IMR-90 (cell line): ENCODE results near the gene MNT. TPM values are rescaled to one million over a fixed set of nuclear protein-coding genes. Genes with fewer than 3 reads are reported as not detected.

Source experiments
- ATAC-seq: fragments of 200-7000 bp; cut with Tn5 transposase; 2 replicates; pipeline ENCODE4 v1.9.1; 2020; ENCODE audit warnings: low read depth, mild to moderate bottlenecking, moderate library complexity
- BruUV-seq: library from RNA; stranded (reverse); fragments of 400-500 nt; replicated peaks from 2 replicates; lab custom pipeline; 2021; lab: Mats Ljungman, UMichigan
- CTCF ChIA-PET: fragments of 300-600 bp; formaldehyde crosslinking; extraction: SDS; loops from one replicate; lab custom pipeline; 2021; ENCODE audit warnings: antibody characterized with exemption; lab: Yijun Ruan, JAX
- POLR2A ChIA-PET: fragments of 300-600 bp; sonication (Branson Sonifier 250); formaldehyde crosslinking; loops from one replicate; lab custom pipeline; 2022; ENCODE audit warnings: antibody characterized with exemption; ENCODE audit not compliant: unreplicated experiment; lab: Charles Lee
- DNase-seq: peaks from one replicate; pipeline ENCODE4 v3.0.0; 2013
- H2AFZ ChIP-seq: replicated peaks from 2 replicates; pipeline ENCODE3; 2013; ENCODE audit warnings: low read length, mild to moderate bottlenecking; ENCODE audit not compliant: poor library complexity
- H2AK5ac ChIP-seq: 2 replicates; pipeline ENCODE4 v1.6.1; 2013; ENCODE audit warnings: low read depth, low read length, inconsistent platforms
- H2AK9ac ChIP-seq: replicated peaks from 2 replicates; pipeline ENCODE3; 2013; ENCODE audit warnings: mild to moderate bottlenecking, low read depth, low read length, moderate library complexity; ENCODE audit not compliant: poor library complexity
- H2BK120ac ChIP-seq: 2 replicates; pipeline ENCODE4 v1.6.1; 2013; ENCODE audit warnings: low read depth, low read length, inconsistent platforms
- H2BK15ac ChIP-seq: 3 replicates; pipeline ENCODE4 v1.6.1; 2013; ENCODE audit warnings: low read depth, low read length, inconsistent platforms
- H2BK20ac ChIP-seq: 2 replicates; pipeline ENCODE4 v1.6.1; 2013; ENCODE audit warnings: low read depth, mild to moderate bottlenecking, inconsistent platforms, low read length, moderate library complexity
- H2BK5ac ChIP-seq: 2 replicates; pipeline ENCODE4 v1.6.1; 2013; ENCODE audit warnings: mild to moderate bottlenecking, low read depth, low read length, inconsistent platforms; ENCODE audit not compliant: poor library complexity, severe bottlenecking
- H3K14ac ChIP-seq: replicated peaks from 2 replicates; pipeline ENCODE4 v1.6.1; 2013; ENCODE audit warnings: low read depth, low read length, inconsistent platforms
- H3K18ac ChIP-seq: 2 replicates; pipeline ENCODE4 v1.6.1; 2013; ENCODE audit warnings: low read depth, low read length, control low read depth
- H3K23ac ChIP-seq: 2 replicates; pipeline ENCODE4 v1.6.1; 2013; ENCODE audit warnings: low read depth, low read length, inconsistent platforms
- H3K27ac ChIP-seq: 2 replicates; pipeline ENCODE4 v1.5.1; 2013; ENCODE audit warnings: mild to moderate bottlenecking, control low read depth, low read length; ENCODE audit not compliant: insufficient read depth
- H3K27me3 ChIP-seq: 2 replicates; pipeline ENCODE4 v1.6.1; 2013; ENCODE audit warnings: low read length; ENCODE audit not compliant: control insufficient read depth, insufficient read depth
- H3K36me3 ChIP-seq: 2 replicates; pipeline ENCODE4 v1.6.1; 2013; ENCODE audit warnings: low read length, mixed read lengths; ENCODE audit not compliant: control insufficient read depth, insufficient read depth
- H3K4ac ChIP-seq: 2 replicates; pipeline ENCODE4 v1.6.1; 2013; ENCODE audit warnings: low read depth, low read length, inconsistent platforms
- H3K4me1 ChIP-seq: 2 replicates; pipeline ENCODE4 v1.6.1; 2013; ENCODE audit warnings: low read length, mixed read lengths; ENCODE audit not compliant: control insufficient read depth, insufficient read depth
- H3K4me2 ChIP-seq: 2 replicates; pipeline ENCODE4 v1.6.1; 2013; ENCODE audit warnings: low read depth, mild to moderate bottlenecking, control low read depth, low read length, moderate library complexity
- H3K4me3 ChIP-seq: 2 replicates; pipeline ENCODE4 v1.5.1; 2013; ENCODE audit warnings: low read depth, mild to moderate bottlenecking, control low read depth, low read length, moderate library complexity; ENCODE audit not compliant: insufficient read depth
- H3K56ac ChIP-seq: 2 replicates; pipeline ENCODE4 v1.6.1; 2013; ENCODE audit warnings: low read length, inconsistent platforms; ENCODE audit not compliant: insufficient read depth; ENCODE audit errors: extremely low read depth
- H3K79me1 ChIP-seq, 2 experiments: 2 replicates each; pipeline ENCODE4 v1.6.1; 2013; ENCODE audit warnings: low read length in 2 of 2, inconsistent platforms in 1 of 2, low read depth in 1 of 2
- H3K9ac ChIP-seq: 2 replicates; pipeline ENCODE4 v1.6.1; 2013; ENCODE audit warnings: low read depth, low read length, control low read depth
- H3K9me1 ChIP-seq: 2 replicates; pipeline ENCODE4 v1.6.1; 2013; ENCODE audit warnings: low read length, inconsistent platforms; ENCODE audit not compliant: insufficient read depth
- H3K9me3 ChIP-seq: 2 replicates; pipeline ENCODE4 v1.6.1; 2013; ENCODE audit warnings: low read length; ENCODE audit not compliant: control insufficient read depth, insufficient read depth
- H4K20me1 ChIP-seq: 2 replicates; pipeline ENCODE4 v1.6.1; 2013; ENCODE audit warnings: low read length, inconsistent platforms; ENCODE audit not compliant: insufficient read depth
- H4K5ac ChIP-seq: 2 replicates; pipeline ENCODE4 v1.6.1; 2013; ENCODE audit warnings: mild to moderate bottlenecking, low read depth, low read length, control low read depth
- H4K8ac ChIP-seq, 2 experiments: 2 replicates each; pipeline ENCODE4 v1.6.1; 2013; ENCODE audit warnings: low read depth in 2 of 2, low read length in 2 of 2, control low read depth in 1 of 2, inconsistent platforms in 1 of 2
- H4K91ac ChIP-seq: 2 replicates; pipeline ENCODE4 v1.6.1; 2013; ENCODE audit warnings: low read depth, low read length, inconsistent platforms; ENCODE audit not compliant: insufficient read depth
- BHLHE40 ChIP-seq: fragments of 150-350 bp; IDR thresholded peaks from 2 replicates; pipeline ENCODE4 v1.6.1; 2016; ENCODE audit warnings: mild to moderate bottlenecking, low read depth, low read length
- CEBPB ChIP-seq: IDR thresholded peaks from 2 replicates; pipeline ENCODE4 v1.6.1; 2012; ENCODE audit warnings: low read depth, low read length, improper control_type of control experiment
- CHD1 ChIP-seq: IDR thresholded peaks from 2 replicates; pipeline ENCODE4 v1.6.1; 2012; ENCODE audit warnings: low read depth, low read length, improper control_type of control experiment
- FOS ChIP-seq: fragments of 150-350 bp; IDR thresholded peaks from 2 replicates; pipeline ENCODE4 v1.6.1; 2016; ENCODE audit warnings: low read depth, low read length
- MAFK ChIP-seq: IDR thresholded peaks from 2 replicates; pipeline ENCODE4 v1.6.1; 2012; ENCODE audit warnings: low read depth, low read length, improper control_type of control experiment
- MAZ ChIP-seq: IDR thresholded peaks from 2 replicates; pipeline ENCODE4 v1.6.1; 2012; ENCODE audit warnings: low read depth, mild to moderate bottlenecking, low read length, improper control_type of control experiment, moderate library complexity, borderline replicate concordance
- MXI1 ChIP-seq: IDR thresholded peaks from 2 replicates; pipeline ENCODE4 v1.6.1; 2012; ENCODE audit warnings: low read depth, mild to moderate bottlenecking, low read length, moderate library complexity, borderline replicate concordance
- NFE2L2 ChIP-seq: fragments of 150-350 bp; IDR thresholded peaks from 2 replicates; pipeline ENCODE4 v1.6.1; 2016; ENCODE audit warnings: low read depth, mild to moderate bottlenecking, low read length
- POLR2A ChIP-seq: IDR thresholded peaks from 2 replicates; pipeline ENCODE4 v1.6.1; 2012; ENCODE audit warnings: mild to moderate bottlenecking, low read depth, low read length
- RAD21 ChIP-seq: IDR thresholded peaks from 2 replicates; pipeline ENCODE4 v1.6.1; 2012; ENCODE audit warnings: low read length, improper control_type of control experiment
- RCOR1 ChIP-seq: IDR thresholded peaks from 2 replicates; pipeline ENCODE4 v1.6.1; 2012; ENCODE audit warnings: mild to moderate bottlenecking, low read length, improper control_type of control experiment; ENCODE audit not compliant: insufficient replicate concordance
- RFX5 ChIP-seq: IDR thresholded peaks from 2 replicates; pipeline ENCODE4 v1.8.0; 2012; ENCODE audit warnings: low read depth, mild to moderate bottlenecking, low read length, moderate library complexity
- SMC3 ChIP-seq: fragments of 150-350 bp; IDR thresholded peaks from 2 replicates; pipeline ENCODE4 v1.6.1; 2016; ENCODE audit warnings: low read depth, mild to moderate bottlenecking, antibody characterized with exemption, low read length, moderate library complexity
- WGBS, 2 experiments: methylation state at CpG; one replicate each; pipeline versions ENCODE4 v1.1.5 to v1.1.7; 2013; ENCODE audit warnings: missing lambda C conversion rate in 2 of 2; ENCODE audit not compliant: insufficient read length in 1 of 2; ENCODE audit errors: extremely low coverage in 2 of 2; 5-methylcytosine and 5-hydroxymethylcytosine counted together
- dilution Hi-C: fragments of 300-500 bp; cut with HindIII; formaldehyde crosslinking; loops from one replicate; pipeline ENCODE4 v1.14.3; 2018; ENCODE audit warnings: low sequenced_read_pairs; ENCODE audit not compliant: unreplicated experiment
- in situ Hi-C: fragments of 300-500 bp; cut with MboI; formaldehyde crosslinking; loops from 3 replicates; pipeline ENCODE4 v1.14.3; 2019; ENCODE audit warnings: low sequenced_read_pairs, inconsistent platforms, mixed read lengths
- intact Hi-C: fragments of 100-400 bp; cut with micrococcal nuclease; formaldehyde crosslinking; loops from 2 replicates; pipeline ENCODE4 v1.10.0; 2022
- polyA plus RNA-seq, 3 experiments: library from polyadenylated mRNA; depleted of rRNA; stranded (reverse); fragments of >200 nt; gene quantifications; 2 replicates each; pipeline ENCODE4 v1.2.3, GENCODE V29; 2012; ENCODE audit warnings: low replicate concordance in 1 of 3
- total RNA-seq: library from RNA; depleted of rRNA; stranded (reverse); fragments of >200 nt; gene quantifications from 2 replicates; pipeline ENCODE4 v1.2.3, GENCODE V29; 2012
- TF ChIP-seq, protein P1 (sequence below): fragments of 150-350 bp; IDR thresholded peaks from 2 replicates; pipeline ENCODE4 v1.6.1; 2017; ENCODE audit warnings: mild to moderate bottlenecking, antibody characterized with exemption, low read length, low read depth
- TF ChIP-seq, protein P2 (sequence below): fragments of 150-350 bp; IDR thresholded peaks from 2 replicates; pipeline ENCODE4 v1.6.1; 2016; ENCODE audit warnings: low read depth, mild to moderate bottlenecking, low read length, moderate library complexity, borderline replicate concordance
- TF ChIP-seq, protein P3 (sequence below): conservative IDR thresholded peaks from 2 replicates; pipeline ENCODE4 v1.5.1; 2012; ENCODE audit warnings: mild to moderate bottlenecking, low read depth, low read length, improper control_type of control experiment

Gene MNT
- total and polyA plus RNA-seq, 2 of the 4 experiments (the other 2 are of a cell fraction): 1.4 to 8.3 TPM

DNA sequence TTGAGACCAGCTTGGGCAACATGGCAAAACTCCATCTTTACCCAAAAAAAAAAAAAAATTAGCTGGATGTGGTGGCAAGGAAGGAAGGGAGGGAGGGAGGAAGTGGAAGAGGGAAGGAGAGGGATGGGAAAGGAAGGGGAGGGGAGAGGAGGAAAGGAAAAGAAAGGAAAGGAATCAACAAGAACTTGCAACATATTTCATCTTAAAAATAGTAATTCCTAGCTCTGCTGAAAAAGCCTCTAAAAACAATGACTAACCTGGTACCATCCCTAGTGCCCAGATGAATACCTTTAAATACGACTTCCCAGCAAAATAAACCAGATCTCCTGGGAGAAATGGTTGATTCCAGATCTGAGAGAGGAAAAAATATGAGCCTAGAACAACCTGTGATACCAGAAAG is 27.1 kb upstream of the MNT start:
- Histone ChIP-seq H3K4me3 (no peak overlapping the region), H4K5ac (no peak overlapping the region), H3K4ac (no peak overlapping the region), H3K9me3 (no peaks in the 10 kb centered on the region), H4K8ac (no peak overlapping the region), H3K4me2 (no peak overlapping the region), H3K79me1 (peaks cover 6 to 10% of the 10 kb centered on the region in 2 experiments; a peak in 2 of 4 replicates), H3K4me1 (peaks cover 2% of the 10 kb centered on the region; the same call in 1 of the 2 replicates), H2BK120ac (no peak overlapping the region), H3K23ac (no peak overlapping the region), H2AFZ (no peak overlapping the region), H2AK9ac (no peak overlapping the region), H2BK5ac (no peak overlapping the region), H3K27me3 (no peaks in the 10 kb centered on the region), H3K14ac (no peak overlapping the region), H3K18ac (no peak overlapping the region), H3K27ac (no peak overlapping the region), H4K91ac (no peak overlapping the region), H2BK15ac (no peak overlapping the region), H3K36me3 (no peaks in the 10 kb centered on the region), H3K9ac (no peak overlapping the region), H3K56ac (no peak overlapping the region), H2BK20ac (no peak overlapping the region), H2AK5ac (no peak overlapping the region), H3K9me1 (peaks cover 3% of the 10 kb centered on the region; the same call in 1 of the 2 replicates), H4K20me1 (0 out of 2 replicates have a peak, but pooled peaks cover 3% of the 10 kb centered on the region)
- no TSS peak for BruUV-seq
- ChIA-PET CTCF (no interaction called here), POLR2A (no interaction called here)
- dilution Hi-C loops: no loop called here
- ATAC-seq (no peak), DNase-seq (no peak)
- no CpG with 5 or more reads among the region's 1 CpG for WGBS, 2 experiments
- in situ Hi-C loops: loop anchor here (10.0 kb wide), 1 partner anchor 247 kb away; no protein-coding TSS in a partner anchor
- no peak for TF ChIP-seq RAD21
- TF ChIP-seq FOS: no peak
- TF ChIP-seq RFX5: no peak
- TF ChIP-seq CHD1: no peak
- no peak for TF ChIP-seq RCOR1
- no peak for TF ChIP-seq MAFK
- no peak for TF ChIP-seq MXI1
- TF ChIP-seq, protein P1, sequence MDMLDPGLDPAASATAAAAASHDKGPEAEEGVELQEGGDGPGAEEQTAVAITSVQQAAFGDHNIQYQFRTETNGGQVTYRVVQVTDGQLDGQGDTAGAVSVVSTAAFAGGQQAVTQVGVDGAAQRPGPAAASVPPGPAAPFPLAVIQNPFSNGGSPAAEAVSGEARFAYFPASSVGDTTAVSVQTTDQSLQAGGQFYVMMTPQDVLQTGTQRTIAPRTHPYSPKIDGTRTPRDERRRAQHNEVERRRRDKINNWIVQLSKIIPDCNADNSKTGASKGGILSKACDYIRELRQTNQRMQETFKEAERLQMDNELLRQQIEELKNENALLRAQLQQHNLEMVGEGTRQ: no peak
- TF ChIP-seq NFE2L2: no peak
- TF ChIP-seq POLR2A: no peak
- TF ChIP-seq, protein P2, sequence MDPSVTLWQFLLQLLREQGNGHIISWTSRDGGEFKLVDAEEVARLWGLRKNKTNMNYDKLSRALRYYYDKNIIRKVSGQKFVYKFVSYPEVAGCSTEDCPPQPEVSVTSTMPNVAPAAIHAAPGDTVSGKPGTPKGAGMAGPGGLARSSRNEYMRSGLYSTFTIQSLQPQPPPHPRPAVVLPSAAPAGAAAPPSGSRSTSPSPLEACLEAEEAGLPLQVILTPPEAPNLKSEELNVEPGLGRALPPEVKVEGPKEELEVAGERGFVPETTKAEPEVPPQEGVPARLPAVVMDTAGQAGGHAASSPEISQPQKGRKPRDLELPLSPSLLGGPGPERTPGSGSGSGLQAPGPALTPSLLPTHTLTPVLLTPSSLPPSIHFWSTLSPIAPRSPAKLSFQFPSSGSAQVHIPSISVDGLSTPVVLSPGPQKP: no peak
- no peak for TF ChIP-seq MAZ
- TF ChIP-seq SMC3: no peak
- TF ChIP-seq, protein P3, sequence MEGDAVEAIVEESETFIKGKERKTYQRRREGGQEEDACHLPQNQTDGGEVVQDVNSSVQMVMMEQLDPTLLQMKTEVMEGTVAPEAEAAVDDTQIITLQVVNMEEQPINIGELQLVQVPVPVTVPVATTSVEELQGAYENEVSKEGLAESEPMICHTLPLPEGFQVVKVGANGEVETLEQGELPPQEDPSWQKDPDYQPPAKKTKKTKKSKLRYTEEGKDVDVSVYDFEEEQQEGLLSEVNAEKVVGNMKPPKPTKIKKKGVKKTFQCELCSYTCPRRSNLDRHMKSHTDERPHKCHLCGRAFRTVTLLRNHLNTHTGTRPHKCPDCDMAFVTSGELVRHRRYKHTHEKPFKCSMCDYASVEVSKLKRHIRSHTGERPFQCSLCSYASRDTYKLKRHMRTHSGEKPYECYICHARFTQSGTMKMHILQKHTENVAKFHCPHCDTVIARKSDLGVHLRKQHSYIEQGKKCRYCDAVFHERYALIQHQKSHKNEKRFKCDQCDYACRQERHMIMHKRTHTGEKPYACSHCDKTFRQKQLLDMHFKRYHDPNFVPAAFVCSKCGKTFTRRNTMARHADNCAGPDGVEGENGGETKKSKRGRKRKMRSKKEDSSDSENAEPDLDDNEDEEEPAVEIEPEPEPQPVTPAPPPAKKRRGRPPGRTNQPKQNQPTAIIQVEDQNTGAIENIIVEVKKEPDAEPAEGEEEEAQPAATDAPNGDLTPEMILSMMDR: no peak
- no peak for TF ChIP-seq BHLHE40
- TF ChIP-seq CEBPB: no peak
- intact Hi-C loops: no loop called here
